ENCODE measurements around the gene RAB3C. TPM values are rescaled to one million over a fixed set of nuclear protein-coding genes. Genes with fewer than 3 reads are reported as not detected.

The RAB3C gene
- total RNA-seq, 4 donors from 2014 or later = 1.1 to 2.7 (median 1.2) TPM; not detected in 1

- Histone ChIP-seq H3K27ac (no peak overlapping the region), H3K36me3 (no peaks in the 10 kb centered on the region), H3K9me3 (no peaks in the 10 kb centered on the region), H3K27me3 (no peaks in the 10 kb centered on the region), H3K4me3 (no peak overlapping the region), H3K4me1 (no peaks in the 10 kb centered on the region)
- DNase-seq = no peak
- TF ChIP-seq CTCF (IDR thresholded peaks at IDR 0.05) (no peak), POLR2A (IDR thresholded peaks at IDR 0.05) (no peak)
Measured at GRCh38 chr5:58640011-58640410, 57.1 kb downstream of the RAB3C start.

GRCh38 chr5:58641533-58641932 is 58.7 kb downstream of the RAB3C start:
- Histone ChIP-seq H3K36me3 (no peaks in the 10 kb centered on the region), H3K27me3 (no peaks in the 10 kb centered on the region), H3K27ac (no peak overlapping the region), H3K9me3 (no peaks in the 10 kb centered on the region), H3K4me1 (no peaks in the 10 kb centered on the region), H3K4me3 (no peak overlapping the region)
- DNase-seq = no peak
- TF ChIP-seq POLR2A (IDR thresholded peaks at IDR 0.05) (no peak), CTCF (IDR thresholded peaks at IDR 0.05) (no peak)

GRCh38 chr5:58648846-58649245 is 66.0 kb downstream of the RAB3C start:
- H3K27ac ChIP-seq = no peak overlapping the region
- H3K4me3 ChIP-seq = no peak overlapping the region
- H3K36me3 ChIP-seq = no peaks in the 10 kb centered on the region
- no peaks in the 10 kb centered on the region for H3K27me3 ChIP-seq
- no peak for TF ChIP-seq CTCF (IDR thresholded peaks at IDR 0.05)
- TF ChIP-seq POLR2A (IDR thresholded peaks at IDR 0.05) = no peak
- H3K9me3 ChIP-seq = no peaks in the 10 kb centered on the region
- H3K4me1 ChIP-seq = no peaks in the 10 kb centered on the region
- no peak for DNase-seq

GRCh38 chr5:58649716-58650115 is 66.8 kb downstream of the RAB3C start:
- Histone ChIP-seq H3K4me3 (no peak overlapping the region), H3K27ac (no peak overlapping the region), H3K4me1 (no peaks in the 10 kb centered on the region), H3K9me3 (no peaks in the 10 kb centered on the region), H3K36me3 (no peaks in the 10 kb centered on the region), H3K27me3 (no peaks in the 10 kb centered on the region)
- TF ChIP-seq CTCF (IDR thresholded peaks at IDR 0.05) (no peak), POLR2A (IDR thresholded peaks at IDR 0.05) (no peak)
- no peak for DNase-seq

GRCh38 chr5:58653521-58653920 is 70.6 kb downstream of the RAB3C start:
- Histone ChIP-seq H3K27ac (no peak overlapping the region), H3K36me3 (no peaks in the 10 kb centered on the region), H3K4me3 (no peak overlapping the region), H3K27me3 (no peaks in the 10 kb centered on the region), H3K9me3 (no peaks in the 10 kb centered on the region), H3K4me1 (no peaks in the 10 kb centered on the region)
- no peak for DNase-seq
- TF ChIP-seq POLR2A (IDR thresholded peaks at IDR 0.05) (no peak), CTCF (IDR thresholded peaks at IDR 0.05) (no peak)

- Histone ChIP-seq H3K36me3 (no peaks in the 10 kb centered on the region), H3K27ac (no peak overlapping the region), H3K27me3 (peaks cover 0 to 5% of the 10 kb centered on the region in 2 donors), H3K9me3 (no peaks in the 10 kb centered on the region), H3K4me3 (no peak overlapping the region), H3K4me1 (no peaks in the 10 kb centered on the region)
- no peak for TF ChIP-seq POLR2A (IDR thresholded peaks at IDR 0.05)
- TF ChIP-seq CTCF (IDR thresholded peaks at IDR 0.05) = no peak
- DNase-seq = no peak
Measured at GRCh38 chr5:58666141-58666540, 83.3 kb downstream of the RAB3C start.

Data from Peyer's patch (tissue), 4 donors.